ENCODE measurements around the gene CRTC1.
"Not testable (repeated sequence)": the region's sequence is repeated elsewhere in the genome, so short reads cannot be mapped to it uniquely, and the experiment has no call there.

The CRTC1 gene

GRCh38 chr19:18669883-18670282 is 13.6 kb upstream of the CRTC1 start:
- DNase-seq, result no peak

GRCh38 chr19:18670312-18670711 is 13.2 kb upstream of the CRTC1 start:
- no peak for DNase-seq

- DNase-seq, result no peak
Observed at GRCh38 chr19:18671303-18672043, 12.0 kb upstream of the CRTC1 start.

- no peak for DNase-seq
Observed at GRCh38 chr19:18672044-18672451, 11.4 kb upstream of the CRTC1 start.

- DNase-seq, result no peak
Observed at GRCh38 chr19:18672606-18673337, 10.7 kb upstream of the CRTC1 start.

- no peak for DNase-seq
Observed at GRCh38 chr19:18674616-18675015, 8.9 kb upstream of the CRTC1 start.

GRCh38 chr19:18675779-18676178 is 7.7 kb upstream of the CRTC1 start:
- DNase-seq, result no peak

GRCh38 chr19:18676692-18677091 is 6.8 kb upstream of the CRTC1 start:
- no peak for DNase-seq

GRCh38 chr19:18677156-18677555 is 6.3 kb upstream of the CRTC1 start:
- DNase-seq, result no peak

GRCh38 chr19:18680148-18680547 is 3.3 kb upstream of the CRTC1 start:
- DNase-seq, result not testable (repeated sequence)

GRCh38 chr19:18682807-18683108 is 722 bp upstream of the CRTC1 start:
- DNase-seq, result no peak

GRCh38 chr19:18683958-18684641 is 620 bp downstream of the CRTC1 start:
- DNase-seq, result no peak

- no peak for DNase-seq
Observed at GRCh38 chr19:18684642-18684993, 1.1 kb downstream of the CRTC1 start.

GRCh38 chr19:18685597-18686190 is 2.2 kb downstream of the CRTC1 start:
- DNase-seq, result no peak

- no peak for DNase-seq
Observed at GRCh38 chr19:18687740-18688465, 4.4 kb downstream of the CRTC1 start.

- no peak for DNase-seq
Observed at GRCh38 chr19:18696023-18696422, 12.5 kb downstream of the CRTC1 start.

- no peak for DNase-seq
Observed at GRCh38 chr19:18697680-18698079, 14.2 kb downstream of the CRTC1 start.

GRCh38 chr19:18698321-18699167 is 15.1 kb downstream of the CRTC1 start:
- DNase-seq, result no peak

GRCh38 chr19:18699403-18700054 is 16.0 kb downstream of the CRTC1 start:
- no peak for DNase-seq

- DNase-seq, result no peak
Observed at GRCh38 chr19:18700501-18701249, 17.2 kb downstream of the CRTC1 start.

- no peak for DNase-seq
Observed at GRCh38 chr19:18701250-18701608, 17.7 kb downstream of the CRTC1 start.

Data from T1000 (cell line).